IMR-90 (cell line): ENCODE measurements around the gene CDK8.

Source experiments
- CEBPB ChIP-seq: IDR thresholded peaks from 2 replicates; pipeline ENCODE4 v1.6.1; 2012; ENCODE audit warnings: low read depth, low read length, improper control_type of control experiment
- CTCF ChIP-seq: conservative IDR thresholded peaks from 2 replicates; pipeline ENCODE4 v1.5.1; 2012; ENCODE audit warnings: mild to moderate bottlenecking, low read depth, low read length, improper control_type of control experiment
- FOS ChIP-seq: fragments of 150-350 bp; IDR thresholded peaks from 2 replicates; pipeline ENCODE4 v1.6.1; 2016; ENCODE audit warnings: low read depth, low read length
- MXI1 ChIP-seq: IDR thresholded peaks from 2 replicates; pipeline ENCODE4 v1.6.1; 2012; ENCODE audit warnings: low read depth, mild to moderate bottlenecking, low read length, moderate library complexity, borderline replicate concordance
- NFE2L2 ChIP-seq: fragments of 150-350 bp; IDR thresholded peaks from 2 replicates; pipeline ENCODE4 v1.6.1; 2016; ENCODE audit warnings: low read depth, mild to moderate bottlenecking, low read length
- POLR2A ChIP-seq: IDR thresholded peaks from 2 replicates; pipeline ENCODE4 v1.6.1; 2012; ENCODE audit warnings: mild to moderate bottlenecking, low read depth, low read length
- RAD21 ChIP-seq: IDR thresholded peaks from 2 replicates; pipeline ENCODE4 v1.6.1; 2012; ENCODE audit warnings: low read length, improper control_type of control experiment
- RCOR1 ChIP-seq: IDR thresholded peaks from 2 replicates; pipeline ENCODE4 v1.6.1; 2012; ENCODE audit warnings: mild to moderate bottlenecking, low read length, improper control_type of control experiment; ENCODE audit not compliant: insufficient replicate concordance
- TF ChIP-seq, protein P1 (sequence below): fragments of 150-350 bp; IDR thresholded peaks from 2 replicates; pipeline ENCODE4 v1.6.1; 2017; ENCODE audit warnings: mild to moderate bottlenecking, antibody characterized with exemption, low read length, low read depth
- TF ChIP-seq, protein P2 (sequence below): fragments of 150-350 bp; IDR thresholded peaks from 2 replicates; pipeline ENCODE4 v1.6.1; 2016; ENCODE audit warnings: low read depth, mild to moderate bottlenecking, low read length, moderate library complexity, borderline replicate concordance

- TF ChIP-seq CTCF (no peak), RAD21 (no peak), POLR2A (no peak), NFE2L2 (no peak), CEBPB (no peak), MXI1 (no peak), RCOR1 (no peak), FOS (no peak)
- TF ChIP-seq, protein P1, sequence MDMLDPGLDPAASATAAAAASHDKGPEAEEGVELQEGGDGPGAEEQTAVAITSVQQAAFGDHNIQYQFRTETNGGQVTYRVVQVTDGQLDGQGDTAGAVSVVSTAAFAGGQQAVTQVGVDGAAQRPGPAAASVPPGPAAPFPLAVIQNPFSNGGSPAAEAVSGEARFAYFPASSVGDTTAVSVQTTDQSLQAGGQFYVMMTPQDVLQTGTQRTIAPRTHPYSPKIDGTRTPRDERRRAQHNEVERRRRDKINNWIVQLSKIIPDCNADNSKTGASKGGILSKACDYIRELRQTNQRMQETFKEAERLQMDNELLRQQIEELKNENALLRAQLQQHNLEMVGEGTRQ: no peak
- TF ChIP-seq, protein P2, sequence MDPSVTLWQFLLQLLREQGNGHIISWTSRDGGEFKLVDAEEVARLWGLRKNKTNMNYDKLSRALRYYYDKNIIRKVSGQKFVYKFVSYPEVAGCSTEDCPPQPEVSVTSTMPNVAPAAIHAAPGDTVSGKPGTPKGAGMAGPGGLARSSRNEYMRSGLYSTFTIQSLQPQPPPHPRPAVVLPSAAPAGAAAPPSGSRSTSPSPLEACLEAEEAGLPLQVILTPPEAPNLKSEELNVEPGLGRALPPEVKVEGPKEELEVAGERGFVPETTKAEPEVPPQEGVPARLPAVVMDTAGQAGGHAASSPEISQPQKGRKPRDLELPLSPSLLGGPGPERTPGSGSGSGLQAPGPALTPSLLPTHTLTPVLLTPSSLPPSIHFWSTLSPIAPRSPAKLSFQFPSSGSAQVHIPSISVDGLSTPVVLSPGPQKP: no peak
These were observed 40.6 kb upstream of the CDK8 start for GRCh38 chr13:26213345-26213744.
